ENCODE data around the gene FAM216A.
A peak's percentile ranks its signal among the peaks of the same experiment; 100 is the strongest.
"Not testable (repeated sequence)": the region's sequence is repeated elsewhere in the genome, so short reads cannot be mapped to it uniquely, and the experiment has no call there.

FAM216A gene

DNA sequence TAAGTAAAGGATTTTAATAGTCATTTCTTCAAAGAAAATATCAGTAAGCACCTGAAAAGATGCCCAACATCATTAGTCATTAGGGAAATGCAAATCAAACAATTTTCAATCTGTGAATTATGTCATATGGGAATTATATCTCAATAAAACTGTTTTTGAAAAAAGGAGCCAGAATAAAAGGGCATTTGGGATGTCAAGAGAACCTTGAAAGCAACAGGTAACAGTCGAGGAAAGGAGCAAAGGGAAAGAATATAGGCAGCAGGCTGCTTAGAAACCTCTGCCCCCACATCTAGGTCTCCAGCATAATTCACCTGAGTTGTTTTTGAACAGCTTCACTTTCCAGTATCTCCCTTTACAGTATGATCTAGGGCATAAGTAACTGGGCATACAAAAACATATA lies 45.7 kb downstream of the FAM216A start:
- no peak for DNase-seq (ENCODE audit: low read depth)
- no peak overlapping the region for H3K4me3 ChIP-seq (ENCODE audit: low read length)
- TF ChIP-seq, protein P1, sequence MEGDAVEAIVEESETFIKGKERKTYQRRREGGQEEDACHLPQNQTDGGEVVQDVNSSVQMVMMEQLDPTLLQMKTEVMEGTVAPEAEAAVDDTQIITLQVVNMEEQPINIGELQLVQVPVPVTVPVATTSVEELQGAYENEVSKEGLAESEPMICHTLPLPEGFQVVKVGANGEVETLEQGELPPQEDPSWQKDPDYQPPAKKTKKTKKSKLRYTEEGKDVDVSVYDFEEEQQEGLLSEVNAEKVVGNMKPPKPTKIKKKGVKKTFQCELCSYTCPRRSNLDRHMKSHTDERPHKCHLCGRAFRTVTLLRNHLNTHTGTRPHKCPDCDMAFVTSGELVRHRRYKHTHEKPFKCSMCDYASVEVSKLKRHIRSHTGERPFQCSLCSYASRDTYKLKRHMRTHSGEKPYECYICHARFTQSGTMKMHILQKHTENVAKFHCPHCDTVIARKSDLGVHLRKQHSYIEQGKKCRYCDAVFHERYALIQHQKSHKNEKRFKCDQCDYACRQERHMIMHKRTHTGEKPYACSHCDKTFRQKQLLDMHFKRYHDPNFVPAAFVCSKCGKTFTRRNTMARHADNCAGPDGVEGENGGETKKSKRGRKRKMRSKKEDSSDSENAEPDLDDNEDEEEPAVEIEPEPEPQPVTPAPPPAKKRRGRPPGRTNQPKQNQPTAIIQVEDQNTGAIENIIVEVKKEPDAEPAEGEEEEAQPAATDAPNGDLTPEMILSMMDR (IDR thresholded peaks at IDR 0.05; ENCODE audit: insufficient read depth, low read depth, low read length, missing control alignments) = no peak

- TF ChIP-seq, protein P1 (IDR thresholded peaks at IDR 0.05; ENCODE audit: insufficient read depth, low read depth, low read length, missing control alignments) = no peak
Observed at GRCh38 chr12:110516995-110517394, 48.4 kb downstream of the FAM216A start.

GRCh38 chr12:110518014-110518413 lies 49.4 kb downstream of the FAM216A start:
- DNase-seq (ENCODE audit: low read depth) = not testable (repeated sequence)

More at GRCh38 chr12:110516995-110517394, 48.4 kb downstream of the FAM216A start:
- no peak for DNase-seq (ENCODE audit: low read depth)
- no peak overlapping the region for H3K4me3 ChIP-seq (ENCODE audit: low read length)

GRCh38 chr12:110520876-110521712 lies 52.4 kb downstream of the FAM216A start:
- not testable (repeated sequence) for DNase-seq (ENCODE audit: low read depth); H3K4me3 ChIP-seq (ENCODE audit: low read length)

More at GRCh38 chr12:110518014-110518413, 49.4 kb downstream of the FAM216A start:
- H3K4me3 ChIP-seq (ENCODE audit: low read length) = not testable (repeated sequence)

- no peak overlapping the region for H3K4me3 ChIP-seq (ENCODE audit: low read length)
- TF ChIP-seq, protein P1 (IDR thresholded peaks at IDR 0.05; ENCODE audit: insufficient read depth, low read depth, low read length, missing control alignments) = no peak
- no peak for DNase-seq (ENCODE audit: low read depth)
Observed at GRCh38 chr12:110528277-110528839, 59.7 kb downstream of the FAM216A start.

DNA sequence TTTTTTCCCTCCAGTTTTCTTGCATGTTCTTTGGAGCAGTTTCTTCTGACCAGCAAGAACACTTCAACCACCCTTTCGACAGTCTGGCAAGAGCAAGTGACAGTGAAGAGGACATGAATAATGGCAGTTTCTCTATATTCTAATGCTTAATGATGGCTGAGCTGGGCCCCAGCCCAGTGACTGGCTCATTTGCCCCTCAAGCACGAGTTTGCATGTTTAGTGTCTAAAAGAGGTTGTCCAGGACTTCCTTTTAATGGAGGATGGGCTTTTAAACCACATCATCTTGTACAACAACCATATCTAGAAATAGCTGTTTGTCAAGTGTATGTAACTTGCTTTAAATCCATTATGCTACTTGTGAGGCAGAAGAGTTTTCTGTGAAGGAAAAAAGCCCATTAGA lies 61.9 kb downstream of the FAM216A start:
- H3K4me3 ChIP-seq (ENCODE audit: low read length) = no peak overlapping the region
- DNase-seq (ENCODE audit: low read depth) = no peak
- TF ChIP-seq, protein P1 (IDR thresholded peaks at IDR 0.05; ENCODE audit: insufficient read depth, low read depth, low read length, missing control alignments) = no peak

DNA sequence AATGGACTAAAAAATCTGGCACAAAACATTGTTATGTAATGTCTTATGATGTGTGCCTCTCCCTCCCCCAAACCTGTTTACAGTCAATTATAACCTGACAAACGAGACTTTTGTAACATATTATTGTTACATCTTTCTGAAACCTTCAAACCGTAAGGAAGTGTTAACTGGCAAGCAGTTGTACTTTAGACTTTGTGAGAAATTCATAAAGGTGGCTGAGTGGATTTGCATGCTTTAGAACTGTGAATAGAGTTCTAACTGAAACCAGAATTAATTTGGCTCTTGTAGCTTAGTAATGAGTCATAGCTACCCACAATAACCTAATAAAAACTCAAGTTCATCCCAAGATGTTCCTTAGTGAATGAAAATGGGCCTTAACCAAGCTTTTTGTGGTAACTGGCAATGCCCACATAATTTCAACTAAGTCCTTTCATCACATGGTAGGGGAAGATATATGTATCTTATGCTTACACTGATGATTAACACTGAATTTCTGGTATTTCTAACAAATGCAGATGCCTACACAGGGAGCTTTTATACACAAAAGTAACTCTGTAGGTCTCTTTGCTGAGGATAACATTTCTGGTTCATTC lies 63.2 kb downstream of the FAM216A start:
- peak; percentile 50 for DNase-seq (ENCODE audit: low read depth)
- no peak overlapping the region for H3K4me3 ChIP-seq (ENCODE audit: low read length)
- TF ChIP-seq, protein P1 (IDR thresholded peaks at IDR 0.05; ENCODE audit: insufficient read depth, low read depth, low read length, missing control alignments) = no peak
